Vagina (tissue), 2 donors: Measurements from ENCODE around the gene UTY. TPM values are rescaled to one million over a fixed set of nuclear protein-coding genes. Genes with fewer than 3 reads are reported as not detected.

Source experiments
- DNase-seq, 2 donors: peaks; one replicate each; pipeline ENCODE4 v3.0.0-alpha.2; 2017; ENCODE audit errors: extremely low spot score in 2 of 2
- H3K27ac ChIP-seq: fragments of 200-600 bp; sonication (generic); one replicate; pipeline ENCODE4 v1.5.1; 2019
- H3K27me3 ChIP-seq: fragments of 200-600 bp; sonication (generic); one replicate; pipeline ENCODE4 v1.5.1; 2019
- H3K36me3 ChIP-seq, 2 donors: fragments of 200-600 bp; sonication (generic); one replicate each; pipeline ENCODE4 v1.5.1; 2017 to 2019
- H3K4me1 ChIP-seq: fragments of 200-600 bp; sonication (generic); one replicate; pipeline ENCODE4 v1.5.1; 2019
- H3K4me3 ChIP-seq, 2 donors: fragments of 200-600 bp; sonication (generic); 1 replicate in 1 of 2; 2 replicates in 1 of 2; pipeline ENCODE4 v1.5.1; 2016 to 2019
- H3K9me3 ChIP-seq: fragments of 200-600 bp; sonication (generic); one replicate; pipeline ENCODE4 v1.5.1; 2019
- CTCF ChIP-seq, 3 experiments: fragments of 450-650 bp in 2 of 3; fragments of 200-600 bp in 1 of 3; sonication (generic) in 1 of 3; IDR thresholded peaks; one replicate each; pipeline ENCODE4 v1.5.1; 2017 to 2019; ENCODE audit warnings: antibody characterized with exemption in 3 of 3, mild to moderate bottlenecking in 2 of 3, moderate library complexity in 2 of 3
- POLR2A ChIP-seq, 2 donors: fragments of 450-650 bp; IDR thresholded peaks; one replicate each; pipeline ENCODE4 v1.6.1; 2017; ENCODE audit warnings: antibody characterized with exemption in 2 of 2, mild to moderate bottlenecking in 2 of 2, moderate library complexity in 2 of 2
- POLR2AphosphoS5 ChIP-seq, 2 donors: sonication (generic); formaldehyde crosslinking; IDR thresholded peaks; one replicate each; pipeline ENCODE4 v1.9.0; 2017; ENCODE audit warnings: antibody characterized with exemption in 2 of 2, mild to moderate bottlenecking in 2 of 2, low read depth in 1 of 2; ENCODE audit not compliant: insufficient read depth in 1 of 2
- intact Hi-C: fragments of 100-400 bp; cut with DNase I; formaldehyde crosslinking; loops from one replicate; pipeline ENCODE4 v1.15.1; 2023
- total RNA-seq: library from RNA; depleted of rRNA; stranded (reverse); fragments of >200 nt; gene quantifications from one replicate; pipeline ENCODE4 v1.2.3, GENCODE V29; 2016

UTY gene
- total RNA-seq, 1 donor from 2014 or later = not detected

GRCh38 chrY:13479121-13479711 is 617 bp downstream of the UTY start:
- Histone ChIP-seq H3K27me3 (no peaks in the 10 kb centered on the region), H3K9me3 (no peaks in the 10 kb centered on the region), H3K4me1 (no peaks in the 10 kb centered on the region), H3K27ac (no peak overlapping the region), H3K36me3 (no peaks in the 10 kb centered on the region), H3K4me3 (no peak overlapping the region)
- intact Hi-C loops = no loop called here
- DNase-seq = no peak
- TF ChIP-seq POLR2A (IDR thresholded peaks at IDR 0.05) = no peak
- TF ChIP-seq CTCF (IDR thresholded peaks at IDR 0.05) = no peak
- no peak for TF ChIP-seq POLR2AphosphoS5 (IDR thresholded peaks at IDR 0.05; ENCODE audit: insufficient read depth in 1 of 2, low read depth in 1 of 2)

GRCh38 chrY:13478126-13478785 is 1.6 kb downstream of the UTY start:
- Histone ChIP-seq H3K27ac (no peak overlapping the region), H3K4me3 (no peak overlapping the region)
- intact Hi-C loops = no loop called here

GRCh38 chrY:13474997-13475396 is 4.8 kb downstream of the UTY start:
- Histone ChIP-seq H3K4me1 (no peaks in the 10 kb centered on the region), H3K4me3 (no peak overlapping the region), H3K27ac (no peak overlapping the region), H3K9me3 (no peaks in the 10 kb centered on the region), H3K27me3 (no peaks in the 10 kb centered on the region), H3K36me3 (no peaks in the 10 kb centered on the region)
- TF ChIP-seq POLR2AphosphoS5 (IDR thresholded peaks at IDR 0.05; ENCODE audit: insufficient read depth in 1 of 2, low read depth in 1 of 2) = no peak
- TF ChIP-seq CTCF (IDR thresholded peaks at IDR 0.05) = no peak
- no peak for TF ChIP-seq POLR2A (IDR thresholded peaks at IDR 0.05)
- intact Hi-C loops = no loop called here
- no peak for DNase-seq

More at GRCh38 chrY:13478126-13478785, 1.6 kb downstream of the UTY start:
- DNase-seq = no peak
- TF ChIP-seq POLR2AphosphoS5 (IDR thresholded peaks at IDR 0.05; ENCODE audit: insufficient read depth in 1 of 2, low read depth in 1 of 2) (no peak), CTCF (IDR thresholded peaks at IDR 0.05) (no peak), POLR2A (IDR thresholded peaks at IDR 0.05) (no peak)
- H3K36me3 ChIP-seq = no peaks in the 10 kb centered on the region
- H3K9me3 ChIP-seq = no peaks in the 10 kb centered on the region
- no peaks in the 10 kb centered on the region for H3K4me1 ChIP-seq
- H3K27me3 ChIP-seq = no peaks in the 10 kb centered on the region

GRCh38 chrY:13451572-13451971 is 28.3 kb downstream of the UTY start:
- no peaks in the 10 kb centered on the region for H3K36me3 ChIP-seq
- TF ChIP-seq CTCF (IDR thresholded peaks at IDR 0.05) (no peak), POLR2AphosphoS5 (IDR thresholded peaks at IDR 0.05; ENCODE audit: insufficient read depth in 1 of 2, low read depth in 1 of 2) (no peak), POLR2A (IDR thresholded peaks at IDR 0.05) (no peak)
- intact Hi-C loops = no loop called here

GRCh38 chrY:13450596-13451130 is 29.2 kb downstream of the UTY start:
- intact Hi-C loops = no loop called here
- no peaks in the 10 kb centered on the region for H3K4me1 ChIP-seq
- H3K27ac ChIP-seq = no peak overlapping the region
- no peak for DNase-seq
- no peaks in the 10 kb centered on the region for H3K9me3 ChIP-seq
- no peak for TF ChIP-seq POLR2A (IDR thresholded peaks at IDR 0.05)
- no peak for TF ChIP-seq CTCF (IDR thresholded peaks at IDR 0.05)
- TF ChIP-seq POLR2AphosphoS5 (IDR thresholded peaks at IDR 0.05; ENCODE audit: insufficient read depth in 1 of 2, low read depth in 1 of 2) = no peak
- H3K36me3 ChIP-seq = no peaks in the 10 kb centered on the region
- no peaks in the 10 kb centered on the region for H3K27me3 ChIP-seq
- H3K4me3 ChIP-seq = no peak overlapping the region

More at GRCh38 chrY:13451572-13451971, 28.3 kb downstream of the UTY start:
- no peak for DNase-seq
- no peak overlapping the region for H3K27ac ChIP-seq
- H3K27me3 ChIP-seq = no peaks in the 10 kb centered on the region
- no peaks in the 10 kb centered on the region for H3K9me3 ChIP-seq
- no peaks in the 10 kb centered on the region for H3K4me1 ChIP-seq
- no peak overlapping the region for H3K4me3 ChIP-seq
